ENCODE data around the gene TXNDC11.

Gene TXNDC11

GRCh38 chr16:11655655-11656054 lies 87.0 kb downstream of the TXNDC11 start:
- POLR2A ChIA-PET = no interaction called here
- CTCF ChIA-PET = interaction anchor here (1.0 to 1.9 kb wide), 3 partner anchors 14 to 124 kb away, joined by 3 to 8 read pairs (median 7); no protein-coding TSS in a partner anchor
- peak; percentile 31 for DNase-seq (ENCODE audit: extremely low spot score)
- TF ChIP-seq CTCF (IDR thresholded peaks at IDR 0.05; ENCODE audit: control extremely low read depth, extremely low read depth, low read depth, missing control alignments) = no peak

GRCh38 chr16:11651796-11652195 lies 90.9 kb downstream of the TXNDC11 start:
- no peak for DNase-seq (ENCODE audit: extremely low spot score)
- POLR2A ChIA-PET = no interaction called here
- TF ChIP-seq CTCF (IDR thresholded peaks at IDR 0.05; ENCODE audit: control extremely low read depth, extremely low read depth, low read depth, missing control alignments) = no peak
- CTCF ChIA-PET = interaction anchor here (1.3 to 4.2 kb wide), 2 partner anchors 11 to 244 kb away, joined by 3 to 19 read pairs; no protein-coding TSS in a partner anchor

- no peak for DNase-seq (ENCODE audit: extremely low spot score)
- POLR2A ChIA-PET = no interaction called here
- no peak for TF ChIP-seq CTCF (IDR thresholded peaks at IDR 0.05; ENCODE audit: control extremely low read depth, extremely low read depth, low read depth, missing control alignments)
- CTCF ChIA-PET = interaction anchor here (1.3 to 4.2 kb wide), 3 partner anchors 9 to 243 kb away, joined by 3 to 19 read pairs (median 7); no protein-coding TSS in a partner anchor
Observed at GRCh38 chr16:11650641-11651591, 91.7 kb downstream of the TXNDC11 start.

GRCh38 chr16:11649276-11649675 lies 93.4 kb downstream of the TXNDC11 start:
- ChIA-PET POLR2A (no interaction called here), CTCF (interaction anchor here (0.8 to 4.2 kb wide), 5 partner anchors 9 to 240 kb away, joined by 3 to 19 read pairs (median 4); no protein-coding TSS in a partner anchor)
- no peak for TF ChIP-seq CTCF (IDR thresholded peaks at IDR 0.05; ENCODE audit: control extremely low read depth, extremely low read depth, low read depth, missing control alignments)
- no peak for DNase-seq (ENCODE audit: extremely low spot score)

- no peak for DNase-seq (ENCODE audit: extremely low spot score)
- no peak for TF ChIP-seq CTCF (IDR thresholded peaks at IDR 0.05; ENCODE audit: control extremely low read depth, extremely low read depth, low read depth, missing control alignments)
- POLR2A ChIA-PET = no interaction called here
- CTCF ChIA-PET = interaction anchor here (0.7 to 5.3 kb wide), 12 partner anchors 12 to 247 kb away, joined by 3 to 47 read pairs (median 5); partner anchors contain the start of gene ZC3H7A
Observed at GRCh38 chr16:11642765-11643116, 99.9 kb downstream of the TXNDC11 start.

GRCh38 chr16:11640987-11641817 lies 101.5 kb downstream of the TXNDC11 start:
- TF ChIP-seq CTCF (IDR thresholded peaks at IDR 0.05; ENCODE audit: control extremely low read depth, extremely low read depth, low read depth, missing control alignments) = peak; percentile 71
- POLR2A ChIA-PET = no interaction called here
- no peak for DNase-seq (ENCODE audit: extremely low spot score)
- CTCF ChIA-PET = interaction anchor here (0.7 to 5.3 kb wide), 29 partner anchors 9 to 687 kb away, joined by 3 to 47 read pairs (median 4); no protein-coding TSS in a partner anchor

All from GM10248 (cell line).